Keratinocyte (primary cell): ENCODE results near the gene DGKD. TPM values are rescaled to one million over a fixed set of nuclear protein-coding genes. Genes with fewer than 3 reads are reported as not detected.

Experiments used
- DNase-seq: peaks from one replicate; pipeline ENCODE4 v3.0.0-alpha.2; 2011; ENCODE audit warnings: low read depth, missing footprints, low spot score
- FAIRE-seq: peaks from 2 replicates; lab custom pipeline; 2011; peaks lifted over from hg19 to GRCh38; lab: Jason Lieb, UNC
- H2AFZ ChIP-seq: 2 replicates; pipeline ENCODE4 v1.6.0; 2012; ENCODE audit warnings: low read length, control low read depth, inconsistent platforms; ENCODE audit not compliant: control insufficient read depth
- H3K27ac ChIP-seq: 2 replicates; pipeline ENCODE4 v1.5.1; 2011; ENCODE audit warnings: low read length; ENCODE audit not compliant: control insufficient read depth, insufficient read depth
- H3K27me3 ChIP-seq: 3 replicates; pipeline ENCODE4 v1.6.0; 2011; ENCODE audit warnings: low read length; ENCODE audit not compliant: control insufficient read depth, insufficient read depth; ENCODE audit errors: extremely low read depth
- H3K36me3 ChIP-seq, 2 experiments: 2 replicates in 1 of 2; 3 replicates in 1 of 2; pipeline ENCODE4 v1.5.1; 2011; ENCODE audit warnings: low read length in 2 of 2, mild to moderate bottlenecking in 1 of 2; ENCODE audit not compliant: control insufficient read depth in 2 of 2, insufficient read depth in 2 of 2; ENCODE audit errors: extremely low read depth in 1 of 2
- H3K4me1 ChIP-seq: 3 replicates; pipeline ENCODE4 v1.5.1; 2011; ENCODE audit warnings: low read length; ENCODE audit not compliant: control insufficient read depth, insufficient read depth; ENCODE audit errors: extremely low read depth
- H3K4me2 ChIP-seq: 3 replicates; pipeline ENCODE4 v1.6.0; 2011; ENCODE audit warnings: low read depth, low read length; ENCODE audit not compliant: control insufficient read depth, insufficient read depth; ENCODE audit errors: extremely low read depth
- H3K4me3 ChIP-seq, 3 experiments: fragments of 200-600 bp in 1 of 3; sonication (generic) in 1 of 3; 2 replicates in 2 of 3; 3 replicates in 1 of 3; pipeline ENCODE4 v1.5.1; 2011 to 2016; ENCODE audit warnings: low read length in 3 of 3, mild to moderate bottlenecking in 3 of 3, control low read depth in 2 of 3, inconsistent platforms in 1 of 3, low read depth in 1 of 3, mixed read lengths in 1 of 3, mixed run types in 1 of 3, moderate library complexity in 1 of 3; ENCODE audit not compliant: control insufficient read depth in 2 of 3, insufficient read depth in 2 of 3; ENCODE audit errors: extremely low read depth in 1 of 3
- H3K79me2 ChIP-seq: 2 replicates; pipeline ENCODE4 v1.6.0; 2012; ENCODE audit warnings: low read length; ENCODE audit not compliant: control insufficient read depth, insufficient read depth
- H3K9ac ChIP-seq: 3 replicates; pipeline ENCODE4 v1.6.0; 2011; ENCODE audit warnings: low read length; ENCODE audit not compliant: control insufficient read depth, insufficient read depth; ENCODE audit errors: extremely low read depth
- H3K9me1 ChIP-seq: 3 replicates; pipeline ENCODE4 v1.6.0; 2011; ENCODE audit warnings: low read length; ENCODE audit not compliant: control insufficient read depth, insufficient read depth; ENCODE audit errors: extremely low read depth
- H3K9me3 ChIP-seq: 2 replicates; pipeline ENCODE4 v1.5.1; 2012; ENCODE audit warnings: low read depth, low read length; ENCODE audit not compliant: control insufficient read depth
- H4K20me1 ChIP-seq: 3 replicates; pipeline ENCODE4 v1.6.0; 2011; ENCODE audit warnings: low read length; ENCODE audit not compliant: control insufficient read depth, insufficient read depth; ENCODE audit errors: extremely low read depth
- EZH2 ChIP-seq: IDR thresholded peaks from one replicate; pipeline ENCODE4 v1.6.1; 2012; ENCODE audit warnings: inconsistent platforms, mild to moderate bottlenecking, low read length, moderate library complexity
- dilution Hi-C: fragments of 300-500 bp; cut with MboI; formaldehyde crosslinking; loops from one replicate; pipeline ENCODE4 v1.7.0; 2020; ENCODE audit warnings: low sequenced_read_pairs; ENCODE audit not compliant: extremely low pct_ligation_motif_present
- polyA plus RNA-seq, 5 experiments: library from polyadenylated mRNA; depleted of rRNA in 3 of 5; stranded (reverse) in 3 of 5; stranded (forward) in 1 of 5; unstranded in 1 of 5; fragments of >200 nt; gene quantifications; 1 replicate in 1 of 5; 2 replicates in 3 of 5; 3 replicates in 1 of 5; pipeline versions ENCODE4 v1.2.1 to v1.2.3, GENCODE V29; 2011 to 2012; ENCODE audit warnings: missing spikeins in 2 of 5, low read depth in 1 of 5, low replicate concordance in 1 of 5
- TF ChIP-seq, protein P1 (sequence below), 3 experiments: IDR thresholded peaks in 1 of 3; conservative IDR thresholded peaks in 1 of 3; optimal IDR thresholded peaks in 1 of 3; 2 replicates in 2 of 3; 3 replicates in 1 of 3; pipeline versions ENCODE3 to v1.5.1; 2011; ENCODE audit warnings: low read length in 3 of 3, mild to moderate bottlenecking in 3 of 3, moderate library complexity in 2 of 3, control low read depth in 1 of 3, inconsistent platforms in 1 of 3; ENCODE audit not compliant: insufficient read depth in 2 of 3; ENCODE audit errors: extremely low read depth in 1 of 3

Gene DGKD
- polyA plus RNA-seq, 1 donor (not counting 4 experiments of a cell fraction or from before 2014, with no cell fraction given) = 6.1 TPM

DNA sequence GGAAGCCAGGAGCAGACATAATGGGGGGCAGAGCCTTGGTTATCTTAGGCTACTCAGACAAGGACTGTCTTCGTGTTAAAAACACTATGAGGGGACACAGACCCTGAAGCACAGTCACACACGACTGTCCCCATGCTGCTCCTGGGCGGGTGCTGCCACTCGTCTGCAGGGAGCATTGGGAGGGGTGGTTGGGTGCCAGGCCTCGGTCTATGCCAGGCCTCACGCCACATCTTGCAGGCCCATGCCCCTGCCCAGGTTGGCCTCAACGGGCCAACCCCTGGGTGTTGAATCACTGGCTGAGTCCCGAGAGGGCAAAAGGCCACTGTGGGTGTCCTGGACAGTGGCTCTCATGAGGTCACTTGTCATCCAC lies 114.4 kb downstream of the DGKD start:
- Histone ChIP-seq H3K79me2 (no peaks in the 10 kb centered on the region), H3K9me3 (no peaks in the 10 kb centered on the region), H2AFZ (no peak overlapping the region), H4K20me1 (no peaks in the 10 kb centered on the region), H3K9ac (no peak overlapping the region), H3K9me1 (no peaks in the 10 kb centered on the region), H3K36me3 (peaks cover 4 to 17% of the 10 kb centered on the region in 2 experiments), H3K4me2 (no peak overlapping the region), H3K27me3 (no peaks in the 10 kb centered on the region), H3K27ac (no peak overlapping the region), H3K4me1 (no peaks in the 10 kb centered on the region), H3K4me3 (no peak overlapping the region)
- TF ChIP-seq, protein P1, sequence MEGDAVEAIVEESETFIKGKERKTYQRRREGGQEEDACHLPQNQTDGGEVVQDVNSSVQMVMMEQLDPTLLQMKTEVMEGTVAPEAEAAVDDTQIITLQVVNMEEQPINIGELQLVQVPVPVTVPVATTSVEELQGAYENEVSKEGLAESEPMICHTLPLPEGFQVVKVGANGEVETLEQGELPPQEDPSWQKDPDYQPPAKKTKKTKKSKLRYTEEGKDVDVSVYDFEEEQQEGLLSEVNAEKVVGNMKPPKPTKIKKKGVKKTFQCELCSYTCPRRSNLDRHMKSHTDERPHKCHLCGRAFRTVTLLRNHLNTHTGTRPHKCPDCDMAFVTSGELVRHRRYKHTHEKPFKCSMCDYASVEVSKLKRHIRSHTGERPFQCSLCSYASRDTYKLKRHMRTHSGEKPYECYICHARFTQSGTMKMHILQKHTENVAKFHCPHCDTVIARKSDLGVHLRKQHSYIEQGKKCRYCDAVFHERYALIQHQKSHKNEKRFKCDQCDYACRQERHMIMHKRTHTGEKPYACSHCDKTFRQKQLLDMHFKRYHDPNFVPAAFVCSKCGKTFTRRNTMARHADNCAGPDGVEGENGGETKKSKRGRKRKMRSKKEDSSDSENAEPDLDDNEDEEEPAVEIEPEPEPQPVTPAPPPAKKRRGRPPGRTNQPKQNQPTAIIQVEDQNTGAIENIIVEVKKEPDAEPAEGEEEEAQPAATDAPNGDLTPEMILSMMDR (optimal IDR thresholded peaks at IDR 0.05 in 1 of 3, IDR thresholded peaks at IDR 0.05 in 1 of 3, conservative IDR thresholded peaks at IDR 0.05 in 1 of 3; ENCODE audit: extremely low read depth in 1 of 3, insufficient read depth in 2 of 3, low read length in 3 of 3) = no peak
- no peak for TF ChIP-seq EZH2
- DNase-seq (no peak), FAIRE-seq (no peak)
- dilution Hi-C loops = no loop called here

DNA sequence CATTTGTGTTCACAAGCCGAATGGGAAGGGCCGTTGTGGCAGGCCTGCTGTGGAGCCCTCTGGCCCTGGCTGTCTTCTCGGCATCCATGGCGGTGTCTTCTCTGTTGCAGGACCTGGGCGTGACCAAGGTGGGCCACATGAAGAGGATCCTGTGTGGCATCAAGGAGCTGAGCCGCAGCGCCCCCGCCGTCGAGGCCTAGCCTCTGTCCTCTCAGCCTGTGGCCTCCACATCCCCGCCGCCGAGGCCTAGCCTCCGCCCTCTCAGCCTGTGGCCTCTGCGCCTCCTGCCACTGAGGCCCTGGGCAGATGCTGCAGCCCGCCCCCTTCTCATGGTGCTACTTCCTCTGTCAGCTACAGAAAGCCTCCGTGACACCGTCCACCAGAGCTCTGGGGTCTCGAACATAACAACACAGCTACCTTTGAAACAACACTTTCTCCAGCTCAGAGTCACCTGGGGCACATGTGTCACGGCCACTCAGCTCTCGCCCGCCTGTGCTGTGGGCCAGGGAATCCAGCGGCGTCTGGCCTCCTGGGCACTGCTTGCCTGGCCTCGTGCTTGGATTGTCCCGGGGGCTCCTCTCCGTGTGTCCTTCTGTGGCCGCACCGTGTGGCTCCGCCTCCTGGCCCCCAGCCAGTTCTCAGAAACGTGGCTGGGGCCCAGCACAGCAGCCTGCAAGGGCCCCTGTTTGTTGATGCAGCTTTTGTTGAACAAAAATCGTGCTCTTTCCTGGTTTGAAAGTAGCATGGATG lies 115.1 kb downstream of the DGKD start:
- no peak for TF ChIP-seq EZH2
- TF ChIP-seq, protein P1 (optimal IDR thresholded peaks at IDR 0.05 in 1 of 3, IDR thresholded peaks at IDR 0.05 in 1 of 3, conservative IDR thresholded peaks at IDR 0.05 in 1 of 3; ENCODE audit: extremely low read depth in 1 of 3, insufficient read depth in 2 of 3, low read length in 3 of 3) = no peak
- no peak overlapping the region for H2AFZ ChIP-seq
- no peaks in the 10 kb centered on the region for H4K20me1 ChIP-seq
- H3K27me3 ChIP-seq = no peaks in the 10 kb centered on the region
- DNase-seq = no peak
- FAIRE-seq = no peak
- H3K9ac ChIP-seq = no peak overlapping the region
- no peak overlapping the region for H3K27ac ChIP-seq
- no peaks in the 10 kb centered on the region for H3K9me1 ChIP-seq
- H3K4me3 ChIP-seq = no peak overlapping the region
- no peaks in the 10 kb centered on the region for H3K9me3 ChIP-seq
- no peaks in the 10 kb centered on the region for H3K79me2 ChIP-seq
- H3K4me2 ChIP-seq = no peak overlapping the region
- no peaks in the 10 kb centered on the region for H3K4me1 ChIP-seq
- dilution Hi-C loops = no loop called here
- peaks cover 4 to 16% of the 10 kb centered on the region in 2 experiments for H3K36me3 ChIP-seq
